GM12864 (cell line): Measurements from ENCODE around the gene SLC25A11.

Source experiments
- DNase-seq: peaks from one replicate; pipeline ENCODE4 v3.0.0-alpha.2; 2011; ENCODE audit warnings: low read depth
- H3K4me3 ChIP-seq: 2 replicates; pipeline ENCODE4 v1.5.1; 2011; ENCODE audit warnings: mild to moderate bottlenecking, low read depth, low read length, control low read depth
- TF ChIP-seq, protein P1 (sequence below): IDR thresholded peaks from 2 replicates; pipeline ENCODE4 v1.5.1; 2011; ENCODE audit warnings: low read depth, mild to moderate bottlenecking, moderate library complexity, low read length, control low read depth, inconsistent platforms; ENCODE audit errors: missing control alignments

Gene SLC25A11

GRCh38 chr17:4978726-4979125, 38.9 kb upstream of the SLC25A11 start:
- DNase-seq: no peak
- no peak overlapping the region for H3K4me3 ChIP-seq
- TF ChIP-seq, protein P1, sequence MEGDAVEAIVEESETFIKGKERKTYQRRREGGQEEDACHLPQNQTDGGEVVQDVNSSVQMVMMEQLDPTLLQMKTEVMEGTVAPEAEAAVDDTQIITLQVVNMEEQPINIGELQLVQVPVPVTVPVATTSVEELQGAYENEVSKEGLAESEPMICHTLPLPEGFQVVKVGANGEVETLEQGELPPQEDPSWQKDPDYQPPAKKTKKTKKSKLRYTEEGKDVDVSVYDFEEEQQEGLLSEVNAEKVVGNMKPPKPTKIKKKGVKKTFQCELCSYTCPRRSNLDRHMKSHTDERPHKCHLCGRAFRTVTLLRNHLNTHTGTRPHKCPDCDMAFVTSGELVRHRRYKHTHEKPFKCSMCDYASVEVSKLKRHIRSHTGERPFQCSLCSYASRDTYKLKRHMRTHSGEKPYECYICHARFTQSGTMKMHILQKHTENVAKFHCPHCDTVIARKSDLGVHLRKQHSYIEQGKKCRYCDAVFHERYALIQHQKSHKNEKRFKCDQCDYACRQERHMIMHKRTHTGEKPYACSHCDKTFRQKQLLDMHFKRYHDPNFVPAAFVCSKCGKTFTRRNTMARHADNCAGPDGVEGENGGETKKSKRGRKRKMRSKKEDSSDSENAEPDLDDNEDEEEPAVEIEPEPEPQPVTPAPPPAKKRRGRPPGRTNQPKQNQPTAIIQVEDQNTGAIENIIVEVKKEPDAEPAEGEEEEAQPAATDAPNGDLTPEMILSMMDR: no peak

- H3K4me3 ChIP-seq: no peak overlapping the region
- TF ChIP-seq, protein P1: no peak
- DNase-seq: no peak
Measured at GRCh38 chr17:4974115-4974670, 34.3 kb upstream of the SLC25A11 start.

DNA sequence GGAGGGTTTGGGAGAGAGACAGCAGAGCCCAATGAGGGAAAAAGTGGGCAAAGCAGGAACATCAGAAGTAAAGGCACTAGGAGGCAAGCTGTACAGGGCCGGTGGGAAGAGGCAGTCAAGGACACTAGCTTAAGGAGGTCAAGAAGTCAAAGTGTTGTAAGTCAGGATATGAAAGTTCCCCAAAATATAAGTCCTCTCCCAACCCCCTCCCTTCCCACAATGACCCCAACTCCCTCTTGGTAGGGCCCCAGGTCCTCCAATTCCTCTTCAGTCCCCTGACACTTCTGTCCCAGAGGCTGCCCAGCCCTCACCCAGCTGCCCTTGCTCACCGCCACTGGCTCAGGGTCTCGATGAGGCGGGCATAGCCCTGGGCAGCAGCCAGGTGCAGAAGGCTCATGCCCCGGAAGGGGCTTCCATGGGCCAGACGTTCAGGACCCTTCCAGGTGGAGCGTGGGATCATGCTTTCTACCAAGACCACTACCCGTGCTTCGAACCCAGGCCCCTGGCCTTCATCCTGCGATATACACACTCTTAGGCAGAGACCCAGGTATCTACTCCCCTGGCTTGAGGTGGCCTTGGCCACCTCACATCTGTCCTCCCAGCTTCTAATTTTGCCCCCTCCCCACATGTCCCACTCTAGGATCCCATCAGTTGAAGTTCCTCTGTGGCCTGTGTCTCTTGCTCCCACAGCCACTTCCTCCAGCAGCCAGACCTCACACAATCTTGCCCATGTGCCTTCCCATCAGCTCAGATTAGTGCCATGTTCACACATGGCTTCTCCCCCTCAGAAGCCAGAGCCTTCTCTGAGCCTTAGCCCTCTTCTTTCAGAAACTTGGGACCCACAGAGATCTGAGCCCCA, 33.6 kb upstream of the SLC25A11 start:
- no peak for DNase-seq
- H3K4me3 ChIP-seq: no peak overlapping the region
- TF ChIP-seq, protein P1: no peak

GRCh38 chr17:4972752-4973151, 32.9 kb upstream of the SLC25A11 start:
- TF ChIP-seq, protein P1: no peak
- DNase-seq: no peak
- H3K4me3 ChIP-seq: no peak overlapping the region

GRCh38 chr17:4972322-4972721, 32.5 kb upstream of the SLC25A11 start:
- no peak overlapping the region for H3K4me3 ChIP-seq
- no peak for DNase-seq
- TF ChIP-seq, protein P1: no peak

DNA sequence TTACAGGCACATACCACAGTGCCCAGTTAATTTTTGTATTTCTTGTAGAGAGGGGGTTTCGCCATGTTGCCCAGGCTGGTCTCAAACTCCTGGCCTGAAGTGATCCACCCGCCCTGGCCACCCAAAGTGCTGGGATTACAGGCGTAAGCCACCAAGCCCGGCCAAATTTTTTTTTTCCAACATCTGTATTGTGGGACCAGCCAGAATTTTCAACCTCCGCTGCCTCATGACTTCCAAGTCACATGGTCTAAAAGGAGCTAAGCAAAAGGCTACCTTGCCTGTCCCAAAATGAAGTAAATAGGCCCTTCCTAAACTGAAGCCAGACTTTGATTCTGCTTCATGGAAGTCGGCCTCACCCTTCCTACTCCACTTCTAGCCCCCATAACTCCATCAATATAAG, 32.0 kb upstream of the SLC25A11 start:
- H3K4me3 ChIP-seq: no peak overlapping the region
- TF ChIP-seq, protein P1: no peak
- no peak for DNase-seq
